Stimulated activated naive CD8-positive, alpha-beta T cell treated with anti-CD3 and anti-CD28 coated beads, Interleukin-15, Interleukin-2, amounts not matched to agents 100 ng/mL and 50 ng/mL, for 24 hours (primary cell): ENCODE results near the gene METAP1D.
"Not testable (repeated sequence)": the region's sequence is repeated elsewhere in the genome, so short reads cannot be mapped to it uniquely, and the experiment has no call there.

Experiments used
- H3K27ac Mint-ChIP-seq: one replicate; pipeline ENCODE4 v1.8.0; 2021; ENCODE audit warnings: mild to moderate bottlenecking, mixed read lengths
- H3K27me3 Mint-ChIP-seq: one replicate; pipeline ENCODE4 v1.8.0; 2021; ENCODE audit warnings: mixed read lengths
- H3K36me3 Mint-ChIP-seq: one replicate; pipeline ENCODE4 v1.8.0; 2021; ENCODE audit warnings: low read depth, mixed read lengths
- H3K4me1 Mint-ChIP-seq: one replicate; pipeline ENCODE4 v1.8.0; 2021; ENCODE audit warnings: low read depth, mixed read lengths
- H3K4me3 Mint-ChIP-seq: one replicate; pipeline ENCODE4 v1.8.0; 2021; ENCODE audit warnings: mild to moderate bottlenecking, mixed read lengths
- H3K9me3 Mint-ChIP-seq: one replicate; pipeline ENCODE4 v1.8.0; 2021; ENCODE audit warnings: mixed read lengths

The METAP1D gene

DNA sequence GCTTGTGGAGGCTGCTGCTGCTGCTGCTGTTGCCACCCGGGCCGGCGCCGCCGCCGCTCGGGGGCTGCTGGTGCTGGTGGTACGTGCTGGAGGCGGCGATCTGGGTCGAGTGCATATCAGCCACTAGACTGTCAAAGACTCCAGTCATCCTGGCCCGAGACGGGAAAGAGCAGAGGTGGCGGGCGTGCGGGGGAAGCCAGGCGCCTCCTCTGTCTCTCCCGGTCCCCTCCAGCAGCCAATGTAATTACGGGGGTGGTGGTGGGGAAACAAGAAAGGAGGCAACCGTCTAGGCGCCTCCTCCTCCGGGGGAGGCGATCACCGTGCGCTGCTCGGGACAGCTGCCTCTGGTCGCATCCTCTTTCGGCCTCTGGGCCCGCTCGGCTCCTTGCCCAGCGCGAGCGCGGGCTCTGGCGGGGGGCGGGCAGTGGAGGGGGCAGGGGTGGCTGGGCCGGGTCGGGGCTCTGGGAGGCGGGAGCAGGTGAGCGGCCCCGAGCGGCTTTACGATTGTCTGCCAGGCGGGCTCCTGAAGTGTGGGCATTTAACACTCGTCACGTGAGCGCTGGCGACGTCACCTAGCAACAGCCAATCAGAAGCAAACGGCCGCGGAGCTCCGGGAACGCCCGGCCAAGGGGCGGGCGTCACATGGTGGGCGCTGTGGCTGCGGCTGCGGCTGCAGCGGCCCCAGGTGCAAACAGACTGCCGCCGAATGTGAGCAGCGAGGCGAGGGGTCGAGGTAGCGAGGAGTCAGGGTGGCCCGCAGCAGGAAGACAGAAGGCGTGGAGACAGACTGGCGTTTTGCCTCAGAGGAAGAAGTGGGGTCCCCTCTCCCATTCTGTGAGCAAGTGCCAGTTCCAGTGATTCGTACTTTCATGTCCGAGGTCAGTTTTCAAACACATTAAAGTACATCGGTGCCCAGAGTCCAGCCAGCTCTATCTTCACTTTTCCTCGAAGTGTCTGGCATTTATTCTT lies 102.9 kb downstream of the METAP1D start, which contains the start of gene DLX2:
TSS of gene DLX2 (minus strand) at position 510 of the 969 bp plus-strand sequence. CDS start at position 148, 362 bp downstream.
- peaks cover 68% of the 10 kb centered on the region for H3K27me3 Mint-ChIP-seq
- peaks cover 5% of the 10 kb centered on the region for H3K36me3 Mint-ChIP-seq
- H3K4me1 Mint-ChIP-seq, result peaks cover 60% of the 10 kb centered on the region
- H3K27ac Mint-ChIP-seq, result peak within 1 kb of the TSS; percentile 70
- peak within 1 kb of the TSS; percentile 76 for H3K4me3 Mint-ChIP-seq
- H3K9me3 Mint-ChIP-seq, result no peaks in the 10 kb centered on the region

DNA sequence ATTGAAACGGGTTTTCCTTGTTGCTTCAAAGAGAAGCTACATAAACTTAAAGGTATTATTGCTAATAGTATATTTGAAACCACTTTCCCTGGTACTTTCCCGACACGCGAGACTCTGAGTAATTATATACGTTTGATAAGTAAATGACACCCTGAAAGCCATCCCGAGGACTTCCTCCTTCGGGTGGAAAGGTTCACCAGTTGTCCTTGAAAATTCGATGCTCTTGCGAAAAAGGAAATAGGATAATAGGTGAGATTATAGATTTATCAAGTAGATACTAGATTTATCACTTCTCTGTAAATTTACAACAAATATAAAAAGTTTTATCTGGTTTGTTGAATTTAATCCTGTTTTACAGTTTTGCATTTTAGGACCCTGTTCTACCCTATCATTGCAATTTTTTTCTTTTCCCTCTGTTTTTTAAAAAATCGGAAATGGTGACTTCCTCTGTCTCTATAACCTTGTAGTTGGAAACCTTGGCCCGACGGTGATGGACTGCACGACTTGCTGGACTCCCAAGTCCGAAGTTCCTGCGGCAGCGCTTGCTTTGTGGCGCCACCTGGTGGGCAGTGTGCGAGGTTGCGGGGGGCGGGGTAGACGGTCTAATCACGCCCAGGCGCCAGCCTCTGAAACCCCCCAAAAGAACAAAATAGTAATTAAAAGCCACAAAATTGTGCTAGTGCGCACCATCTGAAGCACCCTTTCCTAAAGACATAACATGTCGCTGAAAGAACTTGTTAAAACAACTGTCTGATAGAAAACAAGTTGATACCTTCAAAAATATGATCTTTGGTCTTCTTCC lies 103.9 kb downstream of the METAP1D start:
- Mint-ChIP-seq H3K36me3 (peaks cover 1% of the 10 kb centered on the region), H3K9me3 (no peaks in the 10 kb centered on the region), H3K4me3 (peak overlapping the region; percentile 76), H3K27ac (peak overlapping the region; percentile 55), H3K27me3 (peaks cover 72% of the 10 kb centered on the region), H3K4me1 (peaks cover 63% of the 10 kb centered on the region)

DNA sequence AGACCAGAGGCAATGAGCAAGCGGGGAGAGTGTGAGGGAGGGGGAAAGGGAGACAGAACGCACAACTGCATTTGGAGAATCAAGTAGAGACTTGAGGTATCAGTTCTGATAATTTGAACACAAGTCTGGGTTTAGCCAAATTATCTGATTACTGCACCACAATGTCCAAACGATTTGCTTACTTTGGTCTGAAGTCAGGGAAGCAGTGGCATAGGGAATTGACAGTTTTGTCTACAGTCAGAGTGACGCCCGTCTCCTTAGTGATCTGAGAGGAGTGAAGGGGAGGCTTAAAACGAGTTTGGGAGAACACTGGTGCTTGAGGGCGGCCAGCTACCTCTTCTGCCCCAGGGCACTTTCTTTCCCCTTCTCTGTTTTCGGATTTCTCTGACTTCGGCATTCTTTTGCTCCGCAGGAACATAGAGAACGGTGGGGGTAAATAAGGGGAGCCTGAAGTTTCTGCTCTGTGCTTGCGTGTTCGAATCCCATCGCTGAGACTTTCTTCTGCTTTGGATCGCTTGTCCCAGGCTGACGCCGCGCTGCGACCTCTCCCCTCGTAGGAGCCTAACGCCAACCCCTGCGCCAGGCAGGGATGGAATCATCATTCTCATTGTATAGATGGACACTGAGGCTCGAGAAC lies 105.8 kb downstream of the METAP1D start:
- H3K4me3 Mint-ChIP-seq, result peak overlapping the region; percentile 17
- no peaks in the 10 kb centered on the region for H3K36me3 Mint-ChIP-seq

DNA sequence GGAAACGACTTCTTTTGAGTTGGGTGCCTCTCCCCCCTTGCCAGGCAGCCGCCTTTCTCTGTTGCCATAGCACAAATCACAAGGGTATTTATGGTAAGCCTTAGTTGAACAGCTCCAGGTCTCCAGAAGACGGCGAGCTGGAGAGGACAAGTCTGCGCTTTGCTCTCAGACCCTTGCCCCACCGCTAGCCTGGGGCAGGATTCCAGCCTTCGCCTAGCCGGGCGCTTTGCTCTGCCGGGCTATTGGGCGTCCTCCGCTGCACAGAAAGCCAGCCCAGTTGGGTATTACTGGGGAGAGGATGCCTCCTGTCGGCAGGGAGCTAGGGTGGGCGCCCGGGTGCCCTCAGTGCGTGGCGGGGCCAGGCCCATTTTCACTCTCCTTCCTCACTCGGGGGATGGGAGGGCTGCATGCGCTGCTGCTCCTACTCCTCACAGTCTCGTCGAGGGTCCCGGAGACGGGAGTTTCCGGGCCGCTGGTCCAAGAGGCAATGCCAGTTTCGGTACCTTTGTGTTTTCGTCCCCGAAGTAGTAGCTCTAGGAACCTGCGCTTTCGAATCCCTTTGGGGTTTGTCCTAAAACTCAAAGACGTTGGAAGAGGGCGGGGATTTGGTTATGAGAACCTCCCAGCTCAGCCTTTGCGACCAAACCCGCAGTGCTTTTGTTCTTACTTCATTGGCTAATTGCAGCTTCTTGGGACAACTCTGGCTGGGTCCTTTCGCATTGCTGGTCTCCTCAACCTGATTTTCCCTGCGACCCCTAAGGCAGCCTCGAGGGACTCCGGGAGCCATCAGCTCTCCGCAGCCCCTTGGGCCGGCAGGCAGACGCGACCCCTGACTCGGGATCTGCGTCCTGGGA lies 106.6 kb downstream of the METAP1D start:
- Mint-ChIP-seq H3K4me3 (peak overlapping the region; percentile 69), H3K27ac (no peak overlapping the region), H3K4me1 (peaks cover 44% of the 10 kb centered on the region), H3K27me3 (peaks cover 78% of the 10 kb centered on the region), H3K9me3 (no peaks in the 10 kb centered on the region), H3K36me3 (no peaks in the 10 kb centered on the region)

More for the DNA sequence above, 105.8 kb downstream of the METAP1D start:
- Mint-ChIP-seq H3K9me3 (no peaks in the 10 kb centered on the region), H3K27me3 (peaks cover 82% of the 10 kb centered on the region), H3K4me1 (peaks cover 50% of the 10 kb centered on the region), H3K27ac (no peak overlapping the region)

DNA sequence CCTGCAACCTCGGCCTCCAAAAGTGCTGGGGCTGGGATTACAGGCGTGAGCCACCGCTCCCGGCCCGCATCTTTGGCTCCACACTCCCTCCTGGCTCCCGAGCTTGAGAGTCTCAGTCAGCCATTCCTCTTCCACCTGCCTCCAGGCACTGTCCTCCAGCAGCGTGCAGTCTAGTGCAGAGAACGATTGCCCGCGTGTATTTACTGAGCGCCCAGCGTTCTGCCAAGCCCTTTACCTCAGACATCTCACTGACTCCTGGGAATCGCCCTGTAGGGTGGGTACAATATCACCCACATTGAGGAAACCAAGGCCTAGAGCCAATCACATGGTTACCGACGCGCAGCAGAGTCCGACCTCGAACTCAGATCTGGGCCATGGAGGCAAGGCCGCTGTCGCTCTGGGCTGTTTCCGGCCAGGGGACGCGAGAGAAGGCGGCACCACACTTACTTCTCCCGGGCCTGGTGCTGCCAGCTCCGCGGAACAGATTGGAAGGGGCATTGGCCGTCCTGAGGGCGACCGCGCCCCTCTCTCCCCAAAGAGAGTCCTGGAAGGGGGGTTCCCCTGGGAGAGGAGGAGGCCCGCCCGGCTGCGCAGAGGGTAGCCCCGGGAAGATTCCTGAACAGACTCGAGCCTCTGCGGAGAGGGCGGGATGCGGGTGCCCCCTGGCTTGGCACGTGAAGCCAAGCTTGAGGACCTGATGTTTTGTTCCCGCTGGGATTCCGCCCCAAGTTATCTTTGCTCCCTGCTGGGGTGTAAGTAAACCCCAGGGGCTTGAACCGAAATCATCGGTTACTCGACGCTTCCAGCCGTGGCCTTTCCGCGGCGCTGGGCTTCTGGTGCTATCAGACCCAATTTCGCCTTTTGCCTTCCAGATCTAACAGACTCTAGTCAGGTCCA lies 108.2 kb downstream of the METAP1D start:
- peaks cover 72% of the 10 kb centered on the region for H3K27me3 Mint-ChIP-seq
- H3K4me1 Mint-ChIP-seq, result peaks cover 34% of the 10 kb centered on the region

DNA sequence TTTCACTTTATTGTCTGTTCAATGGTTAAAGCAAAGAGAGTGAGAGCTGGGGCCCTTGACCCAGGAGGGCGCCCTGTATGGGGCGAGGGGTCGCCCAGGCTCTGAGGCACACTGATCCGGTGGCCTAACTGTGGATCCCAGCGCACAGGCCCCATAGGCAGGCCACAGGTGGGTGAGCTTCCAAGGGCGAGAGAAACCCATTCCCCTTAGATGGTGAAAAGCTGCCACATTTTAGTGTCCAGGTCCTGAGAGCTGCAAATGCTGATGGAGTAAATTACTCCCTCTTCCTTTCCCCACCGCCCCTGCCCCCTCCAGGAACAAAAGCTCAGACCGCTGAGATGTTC lies 108.8 kb downstream of the METAP1D start:
- no peaks in the 10 kb centered on the region for H3K9me3 Mint-ChIP-seq
- H3K4me1 Mint-ChIP-seq, result peaks cover 28% of the 10 kb centered on the region
- H3K36me3 Mint-ChIP-seq, result no peaks in the 10 kb centered on the region
- peaks cover 69% of the 10 kb centered on the region for H3K27me3 Mint-ChIP-seq
- H3K4me3 Mint-ChIP-seq, result no peak overlapping the region
- no peak overlapping the region for H3K27ac Mint-ChIP-seq

More for the DNA sequence above, 108.2 kb downstream of the METAP1D start:
- H3K36me3 Mint-ChIP-seq, result no peaks in the 10 kb centered on the region
- no peak overlapping the region for H3K27ac Mint-ChIP-seq
- no peaks in the 10 kb centered on the region for H3K9me3 Mint-ChIP-seq
- H3K4me3 Mint-ChIP-seq, result no peak overlapping the region

DNA sequence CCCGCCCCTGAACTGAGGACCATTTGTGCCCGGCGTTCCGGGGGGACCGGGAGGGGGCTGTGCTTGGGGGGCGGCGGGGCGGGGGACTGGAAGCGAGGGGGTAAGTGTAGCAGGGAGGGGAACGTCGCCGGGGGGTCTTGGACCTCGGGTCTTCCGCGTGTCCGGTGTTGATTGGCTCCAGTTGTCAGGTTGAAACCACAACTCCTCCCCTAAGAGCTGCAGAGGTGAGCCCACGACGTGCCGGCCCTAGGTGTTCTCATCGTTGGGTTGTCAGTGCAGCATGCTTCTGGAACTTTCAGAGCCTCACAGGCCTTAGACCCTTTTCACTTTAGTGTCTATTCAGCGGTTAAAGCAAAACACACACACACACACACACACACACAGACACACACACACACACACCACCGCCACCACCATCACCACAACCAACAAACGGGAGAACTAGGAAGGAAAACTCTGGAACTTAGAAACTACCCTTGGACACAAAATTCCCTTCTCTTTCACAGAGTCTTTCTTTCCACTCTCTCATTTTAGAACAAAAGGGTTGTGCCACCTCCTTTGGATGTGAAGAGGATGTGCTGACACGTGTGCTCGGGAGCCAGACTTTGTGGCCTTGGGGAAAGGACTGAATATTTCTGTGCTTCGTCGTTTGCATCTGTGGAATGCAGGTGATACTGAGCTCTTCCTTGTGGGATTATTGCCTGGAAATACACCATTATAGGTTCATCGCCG lies 109.7 kb downstream of the METAP1D start:
- peaks cover 20% of the 10 kb centered on the region for H3K4me1 Mint-ChIP-seq
- no peak overlapping the region for H3K4me3 Mint-ChIP-seq
- peaks cover 64% of the 10 kb centered on the region for H3K27me3 Mint-ChIP-seq
- H3K36me3 Mint-ChIP-seq, result no peaks in the 10 kb centered on the region
- H3K27ac Mint-ChIP-seq, result no peak overlapping the region
- H3K9me3 Mint-ChIP-seq, result no peaks in the 10 kb centered on the region

DNA sequence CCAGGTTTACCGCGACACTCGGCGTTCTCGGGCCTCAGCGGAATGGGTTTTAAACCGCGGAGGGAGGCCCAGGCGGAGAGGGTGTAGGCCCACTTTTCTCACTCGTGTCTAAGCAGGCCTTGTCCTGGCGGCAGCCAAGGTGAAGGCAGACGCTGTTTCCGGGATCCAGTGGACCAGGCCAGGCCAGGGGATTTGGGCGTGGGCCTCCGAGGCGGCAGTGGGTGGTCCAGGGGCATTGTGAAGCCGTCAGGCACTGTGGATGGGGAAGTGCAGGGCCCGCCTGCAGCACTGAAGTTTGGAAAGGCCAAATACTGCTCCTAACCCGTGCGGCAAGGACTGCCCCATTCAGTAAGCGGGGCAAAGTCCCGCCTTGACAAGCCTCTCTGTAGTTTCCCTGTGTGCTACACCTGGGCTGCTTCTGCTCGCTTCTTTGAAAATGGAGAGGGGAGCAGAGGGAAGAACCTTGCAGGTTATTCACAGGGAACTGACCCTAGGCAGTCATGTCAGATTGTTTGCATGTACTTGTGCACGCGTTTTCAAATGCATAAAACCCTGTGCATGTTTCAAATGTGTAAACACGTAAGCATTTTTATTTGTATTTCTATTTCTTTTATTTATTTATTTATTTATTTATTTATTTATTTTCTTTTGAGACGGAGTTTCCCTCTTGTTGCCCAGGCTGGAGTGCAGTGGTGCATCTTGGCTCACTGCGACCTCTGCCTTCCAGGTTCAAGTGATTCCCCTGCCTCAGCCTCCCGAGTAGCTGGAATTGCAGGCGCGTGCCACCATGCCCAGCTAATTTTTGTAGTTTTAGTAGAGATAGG lies 110.4 kb downstream of the METAP1D start:
- Mint-ChIP-seq H3K36me3 (no peaks in the 10 kb centered on the region), H3K9me3 (no peaks in the 10 kb centered on the region), H3K27ac (no peak overlapping the region), H3K27me3 (peaks cover 62% of the 10 kb centered on the region), H3K4me1 (peaks cover 20% of the 10 kb centered on the region), H3K4me3 (no peak overlapping the region)

DNA sequence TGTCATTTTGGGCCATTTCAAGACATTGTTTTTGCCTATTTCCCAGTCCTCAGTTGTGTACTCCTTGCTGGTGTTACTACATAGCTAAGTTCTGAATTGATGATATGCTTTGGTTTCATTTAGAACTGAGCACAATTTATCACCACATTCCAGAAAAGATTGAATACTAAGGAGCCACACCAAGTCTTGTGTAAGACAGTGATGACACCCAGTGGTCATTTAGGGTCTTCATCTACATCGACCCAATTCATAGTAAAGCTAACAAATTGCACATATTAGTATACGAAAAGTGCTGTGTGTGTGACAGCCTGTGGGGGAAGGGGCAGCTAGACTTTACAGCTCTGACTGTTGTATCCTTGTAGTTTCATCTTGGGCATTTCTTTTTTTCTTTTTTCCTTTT lies 113.9 kb downstream of the METAP1D start:
- H3K27ac Mint-ChIP-seq, result no peak overlapping the region
- no peaks in the 10 kb centered on the region for H3K9me3 Mint-ChIP-seq
- H3K4me3 Mint-ChIP-seq, result no peak overlapping the region
- peaks cover 2% of the 10 kb centered on the region for H3K4me1 Mint-ChIP-seq
- peaks cover 42% of the 10 kb centered on the region for H3K27me3 Mint-ChIP-seq
- no peaks in the 10 kb centered on the region for H3K36me3 Mint-ChIP-seq

DNA sequence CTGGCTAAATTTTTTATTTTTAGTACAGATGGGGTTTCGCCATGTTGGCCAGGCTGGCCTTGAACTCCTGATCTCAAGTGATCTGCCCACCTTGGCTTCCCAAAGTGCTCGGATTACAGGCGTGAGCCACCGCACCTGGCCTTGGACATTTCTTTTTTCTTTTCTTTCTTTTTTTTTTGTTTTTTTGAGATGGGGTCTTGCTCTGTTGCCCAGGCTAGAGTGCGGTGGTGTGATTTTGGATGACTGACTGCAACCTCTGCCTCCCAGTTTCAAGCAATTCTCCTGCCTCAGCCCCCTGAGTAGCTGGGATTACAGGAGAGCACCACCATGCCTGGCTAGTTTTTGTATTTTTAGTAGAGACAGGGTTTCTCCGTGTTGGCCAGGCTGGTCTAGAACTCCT lies 114.4 kb downstream of the METAP1D start:
- not testable (repeated sequence) for H3K9me3 Mint-ChIP-seq, H3K4me3 Mint-ChIP-seq, H3K4me1 Mint-ChIP-seq, H3K27ac Mint-ChIP-seq, H3K36me3 Mint-ChIP-seq
- peaks cover 44% of the 10 kb centered on the region for H3K27me3 Mint-ChIP-seq

DNA sequence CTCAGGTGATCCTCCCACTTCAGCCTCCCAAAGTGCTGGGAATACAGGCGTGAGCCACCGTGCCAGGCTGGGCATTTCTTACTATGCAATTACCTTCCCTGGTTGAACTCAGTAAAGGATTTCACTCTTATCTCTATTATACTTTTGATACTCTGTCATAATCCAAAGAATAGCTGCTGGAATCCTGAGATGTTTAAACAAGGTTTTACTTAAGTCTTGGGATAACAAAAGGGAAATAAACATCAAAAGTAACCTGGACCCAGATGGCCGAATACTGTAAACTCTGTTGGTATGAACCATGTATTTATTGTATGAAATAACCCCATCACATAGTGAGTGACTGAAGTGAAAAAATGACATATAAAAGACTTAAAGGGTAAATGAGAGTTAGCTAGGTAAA lies 114.8 kb downstream of the METAP1D start:
- H3K4me1 Mint-ChIP-seq, result no peaks in the 10 kb centered on the region
- peaks cover 43% of the 10 kb centered on the region for H3K27me3 Mint-ChIP-seq
- H3K36me3 Mint-ChIP-seq, result no peaks in the 10 kb centered on the region
- H3K9me3 Mint-ChIP-seq, result no peaks in the 10 kb centered on the region
- H3K4me3 Mint-ChIP-seq, result no peak overlapping the region
- H3K27ac Mint-ChIP-seq, result no peak overlapping the region

DNA sequence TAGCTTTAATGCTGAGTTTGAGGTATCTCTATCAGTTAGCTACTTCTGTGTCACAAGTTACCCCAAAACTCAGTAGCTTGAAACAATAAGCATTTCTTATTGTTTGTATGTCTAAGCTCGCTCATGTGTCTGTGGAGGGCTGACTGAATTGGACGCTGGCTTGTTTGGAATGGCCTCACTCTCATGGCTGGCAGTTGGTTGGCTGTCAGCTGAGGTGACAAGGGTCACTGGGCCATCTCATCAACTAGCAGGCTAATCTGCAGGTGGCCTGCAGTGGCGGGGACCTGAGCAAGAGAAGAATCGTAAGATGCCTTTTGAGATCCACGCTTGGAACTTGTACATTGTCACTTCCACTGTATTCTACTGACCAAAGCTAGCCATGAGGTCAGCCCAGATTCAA lies 116.4 kb downstream of the METAP1D start:
- Mint-ChIP-seq H3K36me3 (no peaks in the 10 kb centered on the region), H3K4me1 (no peaks in the 10 kb centered on the region), H3K27ac (no peak overlapping the region), H3K4me3 (no peak overlapping the region), H3K9me3 (no peaks in the 10 kb centered on the region), H3K27me3 (peaks cover 39% of the 10 kb centered on the region)
